GM21529 (cell line): Measurements from ENCODE around the gene PHC2.

Experiments used
- ATAC-seq: cut with Tn5 transposase; IDR thresholded peaks from one replicate; pipeline ENCODE4 v1.9.1; 2021; ENCODE audit not compliant: unreplicated experiment

Gene PHC2

DNA sequence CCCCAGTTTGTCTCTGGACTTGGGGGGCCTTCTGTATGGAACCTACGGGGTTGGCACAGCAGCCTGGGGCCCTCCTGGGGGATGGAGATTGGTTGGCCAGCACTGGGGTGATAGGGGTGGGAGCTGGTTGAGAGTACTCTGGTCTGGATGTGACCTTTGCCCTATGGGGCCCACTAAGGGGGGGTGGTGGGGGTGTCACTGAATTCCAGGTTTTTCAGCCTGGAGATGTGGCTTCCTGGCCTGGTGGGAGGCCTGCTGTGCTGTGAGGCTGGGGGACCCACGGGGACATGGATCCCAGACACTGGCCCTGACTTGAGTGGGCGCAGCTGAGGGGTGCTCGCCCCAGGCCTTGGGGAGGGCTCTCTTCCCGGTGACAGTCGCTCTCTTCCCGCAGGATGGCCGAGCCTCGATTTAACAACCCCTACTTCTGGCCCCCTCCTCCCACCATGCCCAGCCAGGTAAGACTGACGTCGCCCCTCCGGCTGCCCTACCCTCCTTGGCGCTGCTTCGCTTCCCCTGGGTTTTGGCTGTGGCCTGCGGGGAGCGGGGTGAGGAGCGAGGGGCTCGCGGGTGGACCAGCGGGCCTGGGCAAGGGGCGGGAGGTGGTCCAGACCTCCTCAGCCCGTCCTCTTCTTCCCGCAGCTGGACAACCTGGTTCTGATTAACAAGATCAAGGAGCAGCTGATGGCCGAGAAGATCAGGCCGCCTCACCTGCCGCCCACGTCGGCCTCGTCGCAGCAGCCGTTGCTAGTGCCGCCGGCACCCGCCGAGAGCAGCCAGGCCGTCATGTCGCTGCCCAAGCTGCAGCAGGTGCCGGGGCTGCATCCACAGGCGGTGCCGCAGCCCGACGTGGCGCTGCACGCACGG lies 155.0 kb downstream of the PHC2 start:
- no peak for ATAC-seq

DNA sequence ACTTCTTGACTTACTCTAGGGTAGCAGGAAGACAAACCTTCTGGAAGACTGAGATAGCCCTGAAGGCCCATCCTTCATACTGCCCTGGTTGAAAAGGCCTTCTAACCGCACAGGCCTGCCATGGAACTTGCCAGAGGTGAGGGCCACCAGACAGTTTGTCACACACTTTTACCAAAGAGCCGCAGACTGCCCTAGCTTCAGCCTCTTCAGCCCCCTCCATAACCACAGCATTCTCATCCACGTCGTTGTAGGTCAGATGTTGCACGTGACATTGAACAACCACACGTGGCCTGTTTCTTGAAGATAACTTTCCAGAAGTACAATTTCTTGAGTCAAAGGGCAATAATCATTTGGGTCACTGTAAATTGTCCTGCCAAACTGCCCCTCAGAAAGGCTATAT lies 155.7 kb downstream of the PHC2 start:
- ATAC-seq: no peak

DNA sequence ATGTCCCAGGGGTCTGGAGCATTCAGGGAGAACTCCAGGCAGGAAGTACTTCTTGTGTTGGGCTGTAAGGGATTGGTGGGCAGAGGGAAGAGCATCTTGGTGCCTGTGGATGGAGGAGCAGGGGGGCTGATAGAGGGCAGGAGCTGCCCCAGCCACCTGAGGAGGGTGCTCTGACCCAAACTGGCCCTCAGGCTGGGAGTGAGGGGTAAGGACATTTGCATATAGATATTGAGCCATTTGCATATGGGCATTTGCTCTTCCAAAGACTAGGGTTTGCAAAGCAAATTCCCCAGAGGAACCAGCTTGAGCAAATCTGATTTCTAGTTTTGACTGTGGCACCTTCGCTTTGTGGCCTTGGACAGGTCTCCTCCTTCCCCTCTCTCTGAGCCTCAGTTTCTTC lies 156.4 kb downstream of the PHC2 start:
- ATAC-seq: no peak

DNA sequence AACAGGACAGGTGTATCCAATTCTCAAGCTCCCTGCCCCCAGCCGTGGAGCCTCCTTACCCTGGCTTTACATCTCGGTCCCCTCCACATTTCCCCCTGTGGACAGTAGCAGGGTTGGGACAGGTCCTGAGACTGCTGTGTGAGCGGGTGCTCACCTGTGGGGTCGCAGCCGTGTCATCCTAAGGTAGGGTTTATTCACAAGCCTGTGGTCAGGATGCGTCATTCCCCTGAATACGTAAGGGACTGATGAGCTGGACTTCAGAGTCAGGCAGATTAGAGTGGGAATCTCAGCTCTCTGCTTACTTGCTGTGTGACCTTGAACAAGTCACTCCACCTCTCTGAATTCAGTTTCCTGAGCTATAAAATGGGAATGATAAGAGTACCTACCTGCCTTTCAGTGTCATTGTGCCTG lies 156.9 kb downstream of the PHC2 start:
- no peak for ATAC-seq
